Measurements from ENCODE around the gene USP54. TPM values are rescaled to one million over a fixed set of nuclear protein-coding genes. Genes with fewer than 3 reads are reported as not detected.
A peak's percentile ranks its signal among the peaks of the same experiment; 100 is the strongest.

USP54 gene
- total and polyA plus RNA-seq, 4 donors: 1.3 to 10.4 (median 6.3) TPM

- H3K27ac ChIP-seq (ENCODE audit: low read depth in 1 of 2, low read length in 2 of 2): no peak overlapping the region
Observed at GRCh38 chr10:73588656-73589055, 2.5 kb downstream of the USP54 start.

GRCh38 chr10:73586583-73586984, 4.6 kb downstream of the USP54 start:
- Histone ChIP-seq H3K27me3 (ENCODE audit: control insufficient read depth in 4 of 4, insufficient read depth in 4 of 4, low read length in 3 of 4) (no peaks in the 10 kb centered on the region), H3K4me3 (ENCODE audit: low read depth in 1 of 3, low read length in 3 of 3) (no peak overlapping the region), H3K9ac (ENCODE audit: low read depth in 1 of 2, low read length in 2 of 2) (no peak overlapping the region), H3K9me3 (ENCODE audit: control insufficient read depth in 4 of 4, low read length in 3 of 4) (peaks cover 0 to 2% (median 0%) of the 10 kb centered on the region in 4 donors), H3K4me1 (ENCODE audit: control insufficient read depth in 4 of 4, insufficient read depth in 4 of 4, low read length in 3 of 4) (peaks cover 8 to 23% (median 19%) of the 10 kb centered on the region in 4 donors), H3K27ac (ENCODE audit: low read depth in 1 of 2, low read length in 2 of 2) (no peak overlapping the region), H3K36me3 (ENCODE audit: control insufficient read depth in 4 of 4, insufficient read depth in 3 of 4, low read depth in 1 of 4, low read length in 3 of 4) (no peaks in the 10 kb centered on the region)
- DNase-seq (ENCODE audit: low spot score): no peak
- 2% methylated on average over 1 of the region's 1 CpG for WGBS
- TF ChIP-seq SP1 (IDR thresholded peaks at IDR 0.05): peak; percentile 75
- peak; percentile 77 for TF ChIP-seq HNF4G (IDR thresholded peaks at IDR 0.05)
- no peak for TF ChIP-seq FOXA1 (IDR thresholded peaks at IDR 0.05)
- TF ChIP-seq RAD21 (IDR thresholded peaks at IDR 0.05): peak; percentile 22 to 32
- peak; percentile 58 for TF ChIP-seq YY1 (IDR thresholded peaks at IDR 0.05)
- peak; percentile 25 to 77 for TF ChIP-seq JUND (IDR thresholded peaks at IDR 0.05)
- peak; percentile 35 for TF ChIP-seq NR2F2 (IDR thresholded peaks at IDR 0.05)
- TF ChIP-seq MAX (IDR thresholded peaks at IDR 0.05): peak; percentile 49
- TF ChIP-seq RXRA (IDR thresholded peaks at IDR 0.05): peak; percentile 44 to 73
- peak; percentile 92 to 94 for TF ChIP-seq HNF4A (conservative IDR thresholded peaks at IDR 0.05)
- TF ChIP-seq TAF1 (conservative IDR thresholded peaks at IDR 0.05): no peak
- TF ChIP-seq EGR1 (IDR thresholded peaks at IDR 0.05; ENCODE audit: low read depth in 2 of 2): no peak
- no peak for TF ChIP-seq REST (IDR thresholded peaks at IDR 0.05)
- TF ChIP-seq GABPA (IDR thresholded peaks at IDR 0.05 in 1 of 2, conservative IDR thresholded peaks at IDR 0.05 in 1 of 2): peak in 1 of 2 donors; percentile 42
- TF ChIP-seq ATF3 (IDR thresholded peaks at IDR 0.05): peak; percentile 78
- TF ChIP-seq ZBTB33 (IDR thresholded peaks at IDR 0.05): peak; percentile 90

More at GRCh38 chr10:73588656-73589055, 2.5 kb downstream of the USP54 start:
- no peaks in the 10 kb centered on the region for H3K36me3 ChIP-seq (ENCODE audit: control insufficient read depth in 4 of 4, insufficient read depth in 3 of 4, low read depth in 1 of 4, low read length in 3 of 4)
- no peak overlapping the region for H3K9ac ChIP-seq (ENCODE audit: low read depth in 1 of 2, low read length in 2 of 2)
- DNase-seq (ENCODE audit: low spot score): no peak
- peaks cover 0 to 2% (median 0%) of the 10 kb centered on the region in 4 donors for H3K9me3 ChIP-seq (ENCODE audit: control insufficient read depth in 4 of 4, low read length in 3 of 4)
- H3K4me3 ChIP-seq (ENCODE audit: low read depth in 1 of 3, low read length in 3 of 3): no peak overlapping the region
- 34% methylated on average over 1 of the region's 1 CpG for WGBS
- H3K4me1 ChIP-seq (ENCODE audit: control insufficient read depth in 4 of 4, insufficient read depth in 4 of 4, low read length in 3 of 4): peaks cover 8 to 26% (median 23%) of the 10 kb centered on the region in 4 donors
- H3K27me3 ChIP-seq (ENCODE audit: control insufficient read depth in 4 of 4, insufficient read depth in 4 of 4, low read length in 3 of 4): no peaks in the 10 kb centered on the region
- TF ChIP-seq MAX (IDR thresholded peaks at IDR 0.05): no peak
- TF ChIP-seq RAD21 (IDR thresholded peaks at IDR 0.05): no peak
- TF ChIP-seq JUND (IDR thresholded peaks at IDR 0.05): peak; percentile 39 to 64
- no peak for TF ChIP-seq TAF1 (conservative IDR thresholded peaks at IDR 0.05)
- peak; percentile 34 for TF ChIP-seq ATF3 (IDR thresholded peaks at IDR 0.05)
- no peak for TF ChIP-seq EGR1 (IDR thresholded peaks at IDR 0.05; ENCODE audit: low read depth in 2 of 2)
- no peak for TF ChIP-seq GABPA (IDR thresholded peaks at IDR 0.05 in 1 of 2, conservative IDR thresholded peaks at IDR 0.05 in 1 of 2)
- TF ChIP-seq HNF4G (IDR thresholded peaks at IDR 0.05): no peak
- TF ChIP-seq HNF4A (conservative IDR thresholded peaks at IDR 0.05): peak; percentile 41 to 60
- TF ChIP-seq ZBTB33 (IDR thresholded peaks at IDR 0.05): peak; percentile 27
- peak; percentile 54 for TF ChIP-seq SP1 (IDR thresholded peaks at IDR 0.05)
- TF ChIP-seq RXRA (IDR thresholded peaks at IDR 0.05): peak; percentile 37 to 43

Data from liver (tissue), 9 donors.